ENCODE data around the gene IQSEC1. TPM values are rescaled to one million over a fixed set of nuclear protein-coding genes. Genes with fewer than 3 reads are reported as not detected.

The IQSEC1 gene
- total and polyA plus RNA-seq, 2 donors (not counting 1 experiment from before 2014, with no cell fraction given) = 96.7 to 222 TPM

DNA sequence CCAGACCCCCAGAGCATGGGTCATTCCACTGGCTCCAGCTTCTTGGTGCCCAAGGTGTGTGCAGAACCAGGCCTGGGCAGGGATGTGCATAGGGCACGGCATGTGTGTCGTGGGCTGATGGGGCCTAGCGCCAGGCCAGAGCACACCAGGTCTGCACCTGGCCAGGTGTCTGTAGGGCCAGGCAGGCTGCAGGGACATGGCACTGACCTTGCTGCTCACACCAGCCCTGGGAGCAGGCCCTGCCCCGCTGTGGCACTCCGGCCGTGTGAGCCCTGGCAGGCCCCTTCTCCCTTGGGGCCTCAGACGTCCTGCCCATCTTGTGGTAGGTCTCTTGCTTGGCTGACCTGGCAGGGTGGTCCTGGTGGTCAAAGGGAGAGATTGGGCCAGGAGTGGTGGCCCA, 147.6 kb downstream of the IQSEC1 start:
- peaks cover 15 to 27% of the 10 kb centered on the region in 2 donors for H3K4me1 ChIP-seq (ENCODE audit: control insufficient read depth in 2 of 2, insufficient read depth in 2 of 2, low read length in 2 of 2)
- no peak overlapping the region for H3K9ac ChIP-seq (ENCODE audit: low read length)
- ChIA-PET CTCF (no interaction called here), POLR2A (interaction anchor here (1.2 kb wide), 1 partner anchor 13 kb away, joined by 3 read pairs; no protein-coding TSS in a partner anchor)
- H3K4me2 ChIP-seq (replicated peaks; ENCODE audit: low read depth, low read length, poor library complexity, severe bottlenecking) = no peak overlapping the region
- no peaks in the 10 kb centered on the region for H3K27me3 Mint-ChIP-seq
- no peaks in the 10 kb centered on the region for H3K9me3 Mint-ChIP-seq (ENCODE audit: insufficient read depth)
- no peak for TF ChIP-seq EZH2 (IDR thresholded peaks at IDR 0.05; ENCODE audit: borderline replicate concordance, insufficient read depth, low read depth, low read length, poor library complexity, severe bottlenecking)
- TF ChIP-seq, protein P1, sequence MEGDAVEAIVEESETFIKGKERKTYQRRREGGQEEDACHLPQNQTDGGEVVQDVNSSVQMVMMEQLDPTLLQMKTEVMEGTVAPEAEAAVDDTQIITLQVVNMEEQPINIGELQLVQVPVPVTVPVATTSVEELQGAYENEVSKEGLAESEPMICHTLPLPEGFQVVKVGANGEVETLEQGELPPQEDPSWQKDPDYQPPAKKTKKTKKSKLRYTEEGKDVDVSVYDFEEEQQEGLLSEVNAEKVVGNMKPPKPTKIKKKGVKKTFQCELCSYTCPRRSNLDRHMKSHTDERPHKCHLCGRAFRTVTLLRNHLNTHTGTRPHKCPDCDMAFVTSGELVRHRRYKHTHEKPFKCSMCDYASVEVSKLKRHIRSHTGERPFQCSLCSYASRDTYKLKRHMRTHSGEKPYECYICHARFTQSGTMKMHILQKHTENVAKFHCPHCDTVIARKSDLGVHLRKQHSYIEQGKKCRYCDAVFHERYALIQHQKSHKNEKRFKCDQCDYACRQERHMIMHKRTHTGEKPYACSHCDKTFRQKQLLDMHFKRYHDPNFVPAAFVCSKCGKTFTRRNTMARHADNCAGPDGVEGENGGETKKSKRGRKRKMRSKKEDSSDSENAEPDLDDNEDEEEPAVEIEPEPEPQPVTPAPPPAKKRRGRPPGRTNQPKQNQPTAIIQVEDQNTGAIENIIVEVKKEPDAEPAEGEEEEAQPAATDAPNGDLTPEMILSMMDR (IDR thresholded peaks at IDR 0.05) = no peak
- WGBS (ENCODE audit: insufficient coverage) = 94% methylated on average over 6 of the region's 7 CpGs
- no peak overlapping the region for H3K27ac ChIP-seq (ENCODE audit: low read length in 2 of 2)
- peak overlapping the region; percentile 26 for H3K27ac Mint-ChIP-seq
- H3K79me2 ChIP-seq (ENCODE audit: control insufficient read depth, insufficient read depth, low read length) = peaks cover 91% of the 10 kb centered on the region
- no peak for DNase-seq
- intact Hi-C loops (cut with micrococcal nuclease) = no loop called here
- H2AFZ ChIP-seq (ENCODE audit: insufficient read depth, low read depth, low read length, poor library complexity, severe bottlenecking) = no peak overlapping the region
- peaks cover 3 to 92% of the 10 kb centered on the region in 2 experiments for H3K36me3 ChIP-seq (replicated peaks in 1 of 2; ENCODE audit: control extremely low read depth in 1 of 2, control insufficient read depth in 1 of 2, extremely low read depth in 1 of 2, insufficient read depth in 2 of 2, low read length in 1 of 2)
- peaks cover 100% of the 10 kb centered on the region for H4K20me1 ChIP-seq (ENCODE audit: control insufficient read depth, insufficient read depth, low read length, poor library complexity, severe bottlenecking)
- H3K9me3 ChIP-seq (ENCODE audit: control extremely low read depth in 1 of 3, control insufficient read depth in 2 of 3, insufficient read depth in 1 of 3, low read length in 2 of 3) = no peaks in the 10 kb centered on the region
- no peaks in the 10 kb centered on the region for H3K27me3 ChIP-seq (replicated peaks in 1 of 4; ENCODE audit: control extremely low read depth in 1 of 4, control insufficient read depth in 3 of 4, insufficient read depth in 4 of 4, low read length in 3 of 4)
- no peak overlapping the region for H3K4me3 ChIP-seq (ENCODE audit: control extremely low read depth in 1 of 5, extremely low read depth in 1 of 5, insufficient read depth in 1 of 5, low read depth in 2 of 5, low read length in 4 of 5)
- H3K4me1 Mint-ChIP-seq = peaks cover 42% of the 10 kb centered on the region
- no peak for ATAC-seq (ENCODE audit: low read depth)
- H3K4me3 Mint-ChIP-seq = peak overlapping the region; percentile 39

DNA sequence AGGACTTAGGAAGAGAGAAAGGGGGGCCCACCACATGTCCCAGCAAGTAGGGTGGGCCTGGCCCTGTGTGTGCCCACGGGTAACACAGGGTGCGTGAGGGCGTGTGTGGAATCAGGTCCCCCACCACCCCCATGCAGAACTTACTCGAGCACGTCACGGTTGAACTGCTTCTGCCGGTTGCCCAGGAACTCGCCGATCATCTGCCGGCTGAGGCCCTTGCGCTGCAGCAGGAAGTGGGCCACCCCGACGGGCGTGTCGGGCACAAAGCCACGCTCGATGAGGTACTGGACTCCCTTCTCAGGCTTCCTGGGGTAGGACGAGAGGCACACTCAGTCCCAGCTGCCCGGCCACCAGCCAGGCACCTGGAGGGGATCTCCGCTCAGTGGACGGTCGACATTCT, 148.8 kb downstream of the IQSEC1 start:
- Mint-ChIP-seq H3K9me3 (ENCODE audit: insufficient read depth) (no peaks in the 10 kb centered on the region), H3K27me3 (no peaks in the 10 kb centered on the region), H3K27ac (peak overlapping the region; percentile 87), H3K4me1 (peaks cover 38% of the 10 kb centered on the region), H3K4me3 (peak overlapping the region; percentile 39)
- Histone ChIP-seq H4K20me1 (ENCODE audit: control insufficient read depth, insufficient read depth, low read length, poor library complexity, severe bottlenecking) (peaks cover 100% of the 10 kb centered on the region), H3K4me2 (replicated peaks; ENCODE audit: low read depth, low read length, poor library complexity, severe bottlenecking) (peak overlapping the region; percentile 51), H3K4me1 (ENCODE audit: control insufficient read depth in 2 of 2, insufficient read depth in 2 of 2, low read length in 2 of 2) (peaks cover 15 to 27% of the 10 kb centered on the region in 2 donors), H2AFZ (ENCODE audit: insufficient read depth, low read depth, low read length, poor library complexity, severe bottlenecking) (no peak overlapping the region), H3K27me3 (replicated peaks in 1 of 4; ENCODE audit: control extremely low read depth in 1 of 4, control insufficient read depth in 3 of 4, insufficient read depth in 4 of 4, low read length in 3 of 4) (no peaks in the 10 kb centered on the region), H3K4me3 (ENCODE audit: control extremely low read depth in 1 of 5, extremely low read depth in 1 of 5, insufficient read depth in 1 of 5, low read depth in 2 of 5, low read length in 4 of 5) (no peak overlapping the region), H3K79me2 (ENCODE audit: control insufficient read depth, insufficient read depth, low read length) (peaks cover 80% of the 10 kb centered on the region), H3K36me3 (replicated peaks in 1 of 2; ENCODE audit: control extremely low read depth in 1 of 2, control insufficient read depth in 1 of 2, extremely low read depth in 1 of 2, insufficient read depth in 2 of 2, low read length in 1 of 2) (peaks cover 3 to 93% of the 10 kb centered on the region in 2 experiments), H3K9me3 (ENCODE audit: control extremely low read depth in 1 of 3, control insufficient read depth in 2 of 3, insufficient read depth in 1 of 3, low read length in 2 of 3) (no peaks in the 10 kb centered on the region), H3K27ac (ENCODE audit: low read length in 2 of 2) (peak overlapping the region; percentile 25 to 50), H3K9ac (ENCODE audit: low read length) (peak overlapping the region; percentile 20)
- TF ChIP-seq EZH2 (IDR thresholded peaks at IDR 0.05; ENCODE audit: borderline replicate concordance, insufficient read depth, low read depth, low read length, poor library complexity, severe bottlenecking) = no peak
- TF ChIP-seq, protein P1 (IDR thresholded peaks at IDR 0.05) = no peak
- WGBS (ENCODE audit: insufficient coverage) = 36% methylated on average over 22 of the region's 22 CpGs
- DNase-seq (peak; percentile 53), ATAC-seq (ENCODE audit: low read depth) (peak; percentile 75)
- intact Hi-C loops (cut with micrococcal nuclease) = no loop called here
- POLR2A ChIA-PET = interaction anchor here (1.2 kb wide), 1 partner anchor 12 kb away, joined by 3 read pairs; no protein-coding TSS in a partner anchor
- CTCF ChIA-PET = no interaction called here
